ENCODE results near the gene FSTL1. TPM values are rescaled to one million over a fixed set of nuclear protein-coding genes. Genes with fewer than 3 reads are reported as not detected.

FSTL1 gene
- total RNA-seq, 4 donors from 2014 or later = 9.4 to 258 (median 70.7) TPM

- intact Hi-C loops (cut with DNase I) = no loop called here
These were observed 45.0 kb upstream of the FSTL1 start for GRCh38 chr3:120495809-120496208.

GRCh38 chr3:120492103-120492502, 41.3 kb upstream of the FSTL1 start:
- WGBS, 2 donors = 81 to 83% methylated on average over 3 to 5 of the region's 5 CpGs
- Histone ChIP-seq H3K27ac (no peak overlapping the region), H3K27me3 (no peaks in the 10 kb centered on the region), H3K4me1 (peaks cover 0 to 11% (median 0%) of the 10 kb centered on the region in 3 donors), H3K9me3 (peaks cover 0 to 14% (median 9%) of the 10 kb centered on the region in 3 donors), H3K36me3 (no peaks in the 10 kb centered on the region), H3K4me3 (no peak overlapping the region)
- no peak for TF ChIP-seq POLR2A (IDR thresholded peaks at IDR 0.05)
- TF ChIP-seq CTCF (IDR thresholded peaks at IDR 0.05) = no peak
- no peak for DNase-seq
- intact Hi-C loops (cut with DNase I) = no loop called here

More at GRCh38 chr3:120495809-120496208, 45.0 kb upstream of the FSTL1 start:
- peaks cover 0 to 21% (median 0%) of the 10 kb centered on the region in 3 donors for H3K4me1 ChIP-seq
- no peak for TF ChIP-seq POLR2A (IDR thresholded peaks at IDR 0.05)
- no peak for TF ChIP-seq CTCF (IDR thresholded peaks at IDR 0.05)
- no peak overlapping the region for H3K4me3 ChIP-seq
- DNase-seq = no peak
- H3K9me3 ChIP-seq = peaks cover 0 to 14% (median 9%) of the 10 kb centered on the region in 3 donors
- no peaks in the 10 kb centered on the region for H3K36me3 ChIP-seq
- 67 to 85% methylated on average over 2 of the region's 2 CpGs for WGBS, 2 donors
- no peaks in the 10 kb centered on the region for H3K27me3 ChIP-seq
- peak overlapping the region in 2 of 4 donors; percentile 44 to 45 for H3K27ac ChIP-seq

GRCh38 chr3:120489421-120489820, 38.6 kb upstream of the FSTL1 start:
- DNase-seq = no peak

GRCh38 chr3:120488296-120488695, 37.5 kb upstream of the FSTL1 start:
- peaks cover 0 to 8% (median 0%) of the 10 kb centered on the region in 3 donors for H3K4me1 ChIP-seq
- H3K36me3 ChIP-seq = no peaks in the 10 kb centered on the region
- intact Hi-C loops (cut with DNase I) = no loop called here
- TF ChIP-seq CTCF (IDR thresholded peaks at IDR 0.05) = no peak
- no peak for TF ChIP-seq POLR2A (IDR thresholded peaks at IDR 0.05)
- no peaks in the 10 kb centered on the region for H3K9me3 ChIP-seq
- no peak for DNase-seq
- H3K27me3 ChIP-seq = no peaks in the 10 kb centered on the region
- no peak overlapping the region for H3K4me3 ChIP-seq
- WGBS, 2 donors = 77 to 81% methylated on average over 3 of the region's 3 CpGs
- H3K27ac ChIP-seq = peak overlapping the region in 2 of 4 donors; percentile 29 to 40

More at GRCh38 chr3:120489421-120489820, 38.6 kb upstream of the FSTL1 start:
- Histone ChIP-seq H3K36me3 (no peaks in the 10 kb centered on the region), H3K9me3 (no peaks in the 10 kb centered on the region), H3K4me1 (peaks cover 0 to 8% (median 0%) of the 10 kb centered on the region in 3 donors), H3K27ac (no peak overlapping the region), H3K27me3 (no peaks in the 10 kb centered on the region), H3K4me3 (no peak overlapping the region)
- intact Hi-C loops (cut with DNase I) = no loop called here
- TF ChIP-seq POLR2A (IDR thresholded peaks at IDR 0.05) = no peak
- TF ChIP-seq CTCF (IDR thresholded peaks at IDR 0.05) = no peak
- WGBS, 2 donors = 87 to 93% methylated on average over 2 of the region's 2 CpGs

- WGBS, 2 donors = 36 to 39% methylated on average over 3 of the region's 3 CpGs
- no peaks in the 10 kb centered on the region for H3K36me3 ChIP-seq
- peak overlapping the region in 2 of 4 donors; percentile 29 to 35 for H3K27ac ChIP-seq
- DNase-seq = no peak
- peaks cover 0 to 8% (median 0%) of the 10 kb centered on the region in 3 donors for H3K4me1 ChIP-seq
- no peaks in the 10 kb centered on the region for H3K27me3 ChIP-seq
- no peak overlapping the region for H3K4me3 ChIP-seq
- H3K9me3 ChIP-seq = no peaks in the 10 kb centered on the region
- TF ChIP-seq POLR2A (IDR thresholded peaks at IDR 0.05) (no peak), CTCF (IDR thresholded peaks at IDR 0.05) (no peak)
- intact Hi-C loops (cut with DNase I) = no loop called here
These were observed 36.4 kb upstream of the FSTL1 start for GRCh38 chr3:120487191-120487650.
